GM21381 (cell line): ENCODE data around the gene G6PC1.

Experiments used
- ATAC-seq: cut with Tn5 transposase; IDR thresholded peaks from one replicate; pipeline ENCODE4 v1.9.1; 2021; ENCODE audit warnings: mild to moderate bottlenecking, moderate library complexity; ENCODE audit not compliant: unreplicated experiment

G6PC1 gene

GRCh38 chr17:42929497-42929844 lies 28.9 kb downstream of the G6PC1 start:
- ATAC-seq = no peak

- ATAC-seq = no peak
These were observed 37.4 kb downstream of the G6PC1 start for GRCh38 chr17:42937712-42938596.

- no peak for ATAC-seq
These were observed 43.6 kb downstream of the G6PC1 start for GRCh38 chr17:42944211-42944610.

- ATAC-seq = no peak
These were observed 46.2 kb downstream of the G6PC1 start for GRCh38 chr17:42946812-42947211.

- no peak for ATAC-seq
These were observed 49.6 kb downstream of the G6PC1 start for GRCh38 chr17:42950044-42950783.
